Endothelial cell of umbilical vein (primary cell): ENCODE data around the gene SNX24. TPM values are rescaled to one million over a fixed set of nuclear protein-coding genes. Genes with fewer than 3 reads are reported as not detected.

Experiments used
- BruUV-seq: library from RNA; stranded (reverse); fragments of 400-500 nt; replicated peaks from 2 replicates; lab custom pipeline; 2021; lab: Mats Ljungman, UMichigan
- CTCF ChIA-PET: fragments of 300-600, 350-600 bp; sonication (Branson Sonifier 250); formaldehyde crosslinking; loops from one replicate; lab custom pipeline; 2021; ENCODE audit warnings: antibody characterized with exemption, inconsistent platforms; lab: Charles Lee
- POLR2A ChIA-PET: fragments of 300-600, 350-600 bp; sonication (Branson Sonifier 250); formaldehyde crosslinking; loops from one replicate; lab custom pipeline; 2021; ENCODE audit warnings: antibody characterized with exemption, inconsistent platforms; lab: Charles Lee
- DNase-seq: peaks from one replicate; pipeline ENCODE4 v3.0.0-alpha.2; 2011; ENCODE audit warnings: low read depth, low spot score
- FAIRE-seq: peaks from 2 replicates; lab custom pipeline; 2011; peaks lifted over from hg19 to GRCh38; lab: Jason Lieb, UNC
- H2AFZ ChIP-seq: 2 replicates; pipeline ENCODE4 v1.6.0; 2012; ENCODE audit warnings: low read depth, low read length, control low read depth, inconsistent platforms
- H3K27ac ChIP-seq: 2 replicates; pipeline ENCODE4 v1.5.1; 2011; ENCODE audit warnings: low read depth, mild to moderate bottlenecking, control low read depth, low read length, moderate library complexity; ENCODE audit not compliant: insufficient read depth
- H3K27me3 ChIP-seq, 2 experiments: 2 replicates each; pipeline versions ENCODE4 v1.6.0 to v1.6.1; 2011; ENCODE audit warnings: low read length in 2 of 2, mixed read lengths in 1 of 2; ENCODE audit not compliant: control insufficient read depth in 2 of 2, insufficient read depth in 2 of 2
- H3K36me3 ChIP-seq, 2 experiments: 2 replicates in 1 of 2; 3 replicates in 1 of 2; pipeline ENCODE4 v1.5.1; 2011; ENCODE audit warnings: low read length in 2 of 2, mild to moderate bottlenecking in 1 of 2, moderate library complexity in 1 of 2; ENCODE audit not compliant: control insufficient read depth in 2 of 2, insufficient read depth in 2 of 2; ENCODE audit errors: extremely low read depth in 1 of 2
- H3K4me1 ChIP-seq: 3 replicates; pipeline ENCODE4 v1.5.1; 2011; ENCODE audit warnings: mild to moderate bottlenecking, low read length; ENCODE audit not compliant: control insufficient read depth, insufficient read depth; ENCODE audit errors: extremely low read depth
- H3K4me2 ChIP-seq: 2 replicates; pipeline ENCODE4 v1.6.1; 2011; ENCODE audit warnings: low read length, control low read depth, mixed read lengths; ENCODE audit not compliant: insufficient read depth
- H3K4me3 ChIP-seq, 3 experiments: fragments of 200-600 bp in 1 of 3; sonication (generic), shearing (Covaris generic) in 1 of 3; replicated peaks in 1 of 3; 2 replicates each; pipeline ENCODE4 v1.5.1; 2011 to 2016; ENCODE audit warnings: control low read depth in 3 of 3, low read length in 3 of 3, mild to moderate bottlenecking in 2 of 3, inconsistent platforms in 1 of 3, low read depth in 1 of 3, moderate library complexity in 1 of 3; ENCODE audit not compliant: insufficient read depth in 1 of 3
- H3K79me2 ChIP-seq: 2 replicates; pipeline ENCODE4 v1.6.0; 2012; ENCODE audit warnings: low read length, inconsistent platforms; ENCODE audit not compliant: control insufficient read depth, insufficient read depth
- H3K9ac ChIP-seq: replicated peaks from 2 replicates; pipeline ENCODE3; 2011; ENCODE audit warnings: low read length, control low read depth; ENCODE audit not compliant: insufficient read depth; ENCODE audit errors: extremely low read depth
- H3K9me1 ChIP-seq: replicated peaks from 3 replicates; pipeline ENCODE4 v1.6.0; 2011; ENCODE audit warnings: mild to moderate bottlenecking, low read length; ENCODE audit not compliant: control insufficient read depth, insufficient read depth; ENCODE audit errors: extremely low read depth
- H3K9me3 ChIP-seq: replicated peaks from 2 replicates; pipeline ENCODE4 v1.5.1; 2012; ENCODE audit warnings: low read length, inconsistent platforms; ENCODE audit not compliant: control insufficient read depth, insufficient read depth
- H4K20me1 ChIP-seq: replicated peaks from 2 replicates; pipeline ENCODE3; 2011; ENCODE audit warnings: mild to moderate bottlenecking, low read length; ENCODE audit not compliant: control insufficient read depth, insufficient read depth; ENCODE audit errors: extremely low read depth
- CTCF ChIP-seq, 2 donors: IDR thresholded peaks; 1 replicate in 1 of 2; 2 replicates in 1 of 2; pipeline ENCODE4 v1.5.1; 2011; ENCODE audit warnings: low read length in 2 of 2, mild to moderate bottlenecking in 2 of 2, moderate library complexity in 2 of 2, control low read depth in 1 of 2, inconsistent platforms in 1 of 2, low read depth in 1 of 2; ENCODE audit not compliant: insufficient read depth in 1 of 2; ENCODE audit errors: extremely low read depth in 1 of 2
- EZH2 ChIP-seq: IDR thresholded peaks from 2 replicates; pipeline ENCODE4 v1.6.1; 2012; ENCODE audit warnings: borderline replicate concordance, low read depth, mild to moderate bottlenecking, moderate library complexity, low read length, inconsistent platforms; ENCODE audit not compliant: severe bottlenecking
- FOS ChIP-seq: IDR thresholded peaks from 2 replicates; pipeline ENCODE4 v1.6.1; 2011; ENCODE audit warnings: mild to moderate bottlenecking, low read length, moderate library complexity, borderline replicate concordance; ENCODE audit not compliant: insufficient read depth
- GATA2 ChIP-seq: IDR thresholded peaks from 2 replicates; pipeline ENCODE4 v1.7.0; 2011; ENCODE audit warnings: low read depth, mild to moderate bottlenecking, moderate library complexity, mixed read lengths, low read length; ENCODE audit not compliant: insufficient read length, insufficient read depth
- JUN ChIP-seq: IDR thresholded peaks from 2 replicates; pipeline ENCODE4 v1.6.1; 2011; ENCODE audit warnings: borderline replicate concordance, low read depth; ENCODE audit not compliant: insufficient read length, insufficient read depth
- MAX ChIP-seq: IDR thresholded peaks from 2 replicates; pipeline ENCODE4 v1.6.1; 2011; ENCODE audit not compliant: insufficient read depth, insufficient read length
- MYC ChIP-seq: IDR thresholded peaks from one replicate; pipeline ENCODE4 v1.6.1; 2011; ENCODE audit warnings: mild to moderate bottlenecking, low read depth, low read length
- POLR2A ChIP-seq: IDR thresholded peaks from 2 replicates; pipeline ENCODE4 v1.6.1; 2012; ENCODE audit warnings: low read depth, mild to moderate bottlenecking, control low read depth, low read length
- POLR2AphosphoS5 ChIP-seq: IDR thresholded peaks from 2 replicates; pipeline ENCODE4 v1.6.1; 2012; ENCODE audit warnings: low read depth, mild to moderate bottlenecking, control low read depth, low read length, moderate library complexity; ENCODE audit not compliant: insufficient read depth
- dilution Hi-C: fragments of 300-500 bp; cut with MboI; formaldehyde crosslinking; loops from one replicate; pipeline ENCODE4 v1.15.0; 2019; ENCODE audit warnings: low sequenced_read_pairs; ENCODE audit not compliant: extremely low pct_ligation_motif_present
- intact Hi-C: fragments of 100-400 bp; cut with micrococcal nuclease; formaldehyde crosslinking; loops from one replicate; pipeline ENCODE4 v1.10.0; 2022
- polyA plus RNA-seq, 4 experiments: library from polyadenylated mRNA; depleted of rRNA in 3 of 4; stranded (reverse) in 3 of 4; unstranded in 1 of 4; fragments of >200 nt; gene quantifications; 2 replicates each; pipeline versions ENCODE4 v1.2.1 to v1.2.3, GENCODE V29; 2011 to 2012; ENCODE audit warnings: missing spikeins in 1 of 4
- total RNA-seq: library from RNA; stranded (reverse); gene quantifications from 2 replicates; pipeline ENCODE4 v1.2.3, GENCODE V29; 2021

SNX24 gene
- total and polyA plus RNA-seq, 2 donors (not counting 3 experiments of a cell fraction or from before 2014, with no cell fraction given): 2.9 to 14.9 TPM

GRCh38 chr5:123000731-123001130 is 155.3 kb downstream of the SNX24 start:
- Histone ChIP-seq H4K20me1 (no peaks in the 10 kb centered on the region), H3K4me2 (no peak overlapping the region), H3K27ac (no peak overlapping the region), H2AFZ (no peak overlapping the region), H3K27me3 (no peaks in the 10 kb centered on the region), H3K79me2 (no peaks in the 10 kb centered on the region), H3K9ac (no peak overlapping the region), H3K36me3 (no peaks in the 10 kb centered on the region), H3K4me1 (no peaks in the 10 kb centered on the region), H3K9me1 (no peaks in the 10 kb centered on the region), H3K9me3 (no peaks in the 10 kb centered on the region), H3K4me3 (no peak overlapping the region)
- FAIRE-seq (no peak), DNase-seq (no peak)
- BruUV-seq: no TSS peak
- TF ChIP-seq FOS (no peak), CTCF (IDR thresholded peaks at IDR 0.05; ENCODE audit: extremely low read depth in 1 of 2, insufficient read depth in 1 of 2, low read depth in 1 of 2, low read length in 2 of 2) (no peak), JUN (no peak), MAX (no peak), MYC (no peak), POLR2A (no peak), POLR2AphosphoS5 (no peak), GATA2 (no peak), EZH2 (no peak)
- dilution Hi-C loops (no loop called here), intact Hi-C loops (loop anchor here (1.0 to 5.0 kb wide), 3 partner anchors 103 to 484 kb away; no protein-coding TSS in a partner anchor)
- CTCF ChIA-PET: interaction anchor here (0.7 to 1.5 kb wide), 4 partner anchors 105 to 485 kb away, joined by 3 to 5 read pairs (median 4); no protein-coding TSS in a partner anchor
- POLR2A ChIA-PET: no interaction called here
